ENCODE measurements around the gene C12orf76. TPM values are rescaled to one million over a fixed set of nuclear protein-coding genes. Genes with fewer than 3 reads are reported as not detected.

C12orf76 gene
- polyA plus RNA-seq, 3 donors = 9.3 to 19.4 (median 10.6) TPM

DNA sequence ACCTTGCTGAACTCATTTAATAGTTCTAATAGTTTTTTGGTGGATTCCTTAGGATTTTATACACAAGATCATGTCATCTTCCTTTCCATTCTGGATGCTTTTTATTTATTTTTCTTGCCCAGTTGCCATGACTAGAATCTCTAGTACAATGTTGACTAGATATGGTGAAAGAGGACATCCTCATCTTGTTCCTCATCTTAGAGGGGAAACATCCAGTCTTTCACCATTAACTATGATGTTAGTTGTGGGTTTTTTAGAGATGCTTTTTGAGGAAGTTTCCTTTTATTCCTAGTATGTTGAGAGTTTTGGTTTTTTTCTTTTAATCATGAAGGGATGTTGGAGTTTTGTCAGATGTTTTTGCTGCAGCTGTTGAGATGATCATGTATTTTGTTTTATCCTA is 40.4 kb downstream of the C12orf76 start:
- Histone ChIP-seq H3K27ac (ENCODE audit: low read depth in 1 of 2, low read length in 2 of 2) (peak overlapping the region; percentile 79 to 81), H3K27me3 (ENCODE audit: control insufficient read depth in 2 of 2, insufficient read depth in 2 of 2, low read length in 2 of 2) (no peaks in the 10 kb centered on the region), H3K9ac (ENCODE audit: insufficient read depth, low read length, poor library complexity, severe bottlenecking) (no peak overlapping the region), H3K36me3 (replicated peaks in 1 of 2; ENCODE audit: control insufficient read depth in 1 of 2, insufficient read depth in 2 of 2, low read length in 2 of 2) (peaks cover 13 to 42% of the 10 kb centered on the region in 2 donors), H3K9me3 (replicated peaks in 1 of 2; ENCODE audit: control insufficient read depth in 1 of 2, insufficient read depth in 1 of 2, low read length in 2 of 2) (peaks cover 24 to 25% of the 10 kb centered on the region in 2 donors), H3K4me1 (ENCODE audit: control insufficient read depth in 1 of 2, insufficient read depth in 2 of 2, low read length in 2 of 2) (peaks cover 24 to 26% of the 10 kb centered on the region in 2 donors), H3K4me2 (replicated peaks; ENCODE audit: extremely low read depth, low read length, poor library complexity, severe bottlenecking) (no peak overlapping the region), H3K4me3 (replicated peaks in 1 of 3; ENCODE audit: low read depth in 2 of 3, low read length in 3 of 3) (no peak overlapping the region), H4K20me1 (ENCODE audit: insufficient read depth, low read length) (peaks cover 41% of the 10 kb centered on the region), H2AFZ (ENCODE audit: insufficient read depth, low read depth, low read length, poor library complexity, severe bottlenecking) (no peak overlapping the region), H3K79me2 (ENCODE audit: insufficient read depth, low read length) (peaks cover 91% of the 10 kb centered on the region)
- Mint-ChIP-seq H3K36me3 (peaks cover 40 to 72% of the 10 kb centered on the region in 2 donors), H3K9me3 (peaks cover 10 to 38% (median 33%) of the 10 kb centered on the region in 7 donors), H3K4me3 (no peak overlapping the region), H3K27me3 (ENCODE audit: low read depth in 3 of 3) (peaks cover 0 to 3% (median 2%) of the 10 kb centered on the region in 3 donors), H3K4me1 (peaks cover 41% of the 10 kb centered on the region), H3K27ac (peak overlapping the region; percentile 81 to 96 (median 94))
- DNase-seq = peak; percentile 85 to 95 (median 94)
- intact Hi-C loops (cut with micrococcal nuclease) = no loop called here
- TF ChIP-seq, protein P1, sequence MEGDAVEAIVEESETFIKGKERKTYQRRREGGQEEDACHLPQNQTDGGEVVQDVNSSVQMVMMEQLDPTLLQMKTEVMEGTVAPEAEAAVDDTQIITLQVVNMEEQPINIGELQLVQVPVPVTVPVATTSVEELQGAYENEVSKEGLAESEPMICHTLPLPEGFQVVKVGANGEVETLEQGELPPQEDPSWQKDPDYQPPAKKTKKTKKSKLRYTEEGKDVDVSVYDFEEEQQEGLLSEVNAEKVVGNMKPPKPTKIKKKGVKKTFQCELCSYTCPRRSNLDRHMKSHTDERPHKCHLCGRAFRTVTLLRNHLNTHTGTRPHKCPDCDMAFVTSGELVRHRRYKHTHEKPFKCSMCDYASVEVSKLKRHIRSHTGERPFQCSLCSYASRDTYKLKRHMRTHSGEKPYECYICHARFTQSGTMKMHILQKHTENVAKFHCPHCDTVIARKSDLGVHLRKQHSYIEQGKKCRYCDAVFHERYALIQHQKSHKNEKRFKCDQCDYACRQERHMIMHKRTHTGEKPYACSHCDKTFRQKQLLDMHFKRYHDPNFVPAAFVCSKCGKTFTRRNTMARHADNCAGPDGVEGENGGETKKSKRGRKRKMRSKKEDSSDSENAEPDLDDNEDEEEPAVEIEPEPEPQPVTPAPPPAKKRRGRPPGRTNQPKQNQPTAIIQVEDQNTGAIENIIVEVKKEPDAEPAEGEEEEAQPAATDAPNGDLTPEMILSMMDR (IDR thresholded peaks at IDR 0.05) = no peak

DNA sequence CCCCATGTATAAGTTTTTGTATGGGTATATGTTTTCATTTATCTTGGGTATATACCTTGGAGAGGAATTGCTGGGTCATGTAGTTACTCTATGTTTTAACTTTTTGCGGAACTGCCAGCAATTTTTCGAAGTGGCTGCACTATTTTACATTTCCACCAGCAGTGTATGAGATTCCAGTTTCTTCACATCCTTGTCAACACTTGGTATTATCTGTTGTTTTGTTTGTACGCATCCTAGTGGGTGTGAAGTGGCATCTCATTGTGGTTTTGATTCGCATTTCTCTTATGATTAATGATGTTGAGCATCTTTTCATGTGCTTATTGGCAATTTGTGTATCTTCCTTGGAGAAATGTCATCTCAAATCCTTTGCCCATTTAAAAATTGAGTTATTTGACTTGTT is 42.2 kb downstream of the C12orf76 start:
- Histone ChIP-seq H3K79me2 (ENCODE audit: insufficient read depth, low read length) (peaks cover 91% of the 10 kb centered on the region), H3K9me3 (replicated peaks in 1 of 2; ENCODE audit: control insufficient read depth in 1 of 2, insufficient read depth in 1 of 2, low read length in 2 of 2) (peaks cover 24 to 25% of the 10 kb centered on the region in 2 donors), H3K4me3 (replicated peaks in 1 of 3; ENCODE audit: low read depth in 2 of 3, low read length in 3 of 3) (no peak overlapping the region), H3K36me3 (replicated peaks in 1 of 2; ENCODE audit: control insufficient read depth in 1 of 2, insufficient read depth in 2 of 2, low read length in 2 of 2) (peaks cover 12 to 40% of the 10 kb centered on the region in 2 donors), H3K27ac (ENCODE audit: low read depth in 1 of 2, low read length in 2 of 2) (peak overlapping the region in 1 of 2 donors; percentile 81), H3K9ac (ENCODE audit: insufficient read depth, low read length, poor library complexity, severe bottlenecking) (no peak overlapping the region), H3K4me2 (replicated peaks; ENCODE audit: extremely low read depth, low read length, poor library complexity, severe bottlenecking) (no peak overlapping the region), H3K27me3 (ENCODE audit: control insufficient read depth in 2 of 2, insufficient read depth in 2 of 2, low read length in 2 of 2) (no peaks in the 10 kb centered on the region), H2AFZ (ENCODE audit: insufficient read depth, low read depth, low read length, poor library complexity, severe bottlenecking) (no peak overlapping the region), H3K4me1 (ENCODE audit: control insufficient read depth in 1 of 2, insufficient read depth in 2 of 2, low read length in 2 of 2) (peaks cover 10 to 18% of the 10 kb centered on the region in 2 donors), H4K20me1 (ENCODE audit: insufficient read depth, low read length) (peaks cover 46% of the 10 kb centered on the region)
- peaks cover 37 to 65% of the 10 kb centered on the region in 2 donors for H3K36me3 Mint-ChIP-seq
- TF ChIP-seq, protein P1 (IDR thresholded peaks at IDR 0.05) = no peak
- peaks cover 10 to 38% (median 33%) of the 10 kb centered on the region in 7 donors for H3K9me3 Mint-ChIP-seq
- peaks cover 35% of the 10 kb centered on the region for H3K4me1 Mint-ChIP-seq
- no peak for DNase-seq
- no peak overlapping the region for H3K4me3 Mint-ChIP-seq
- intact Hi-C loops (cut with micrococcal nuclease) = no loop called here
- H3K27me3 Mint-ChIP-seq (ENCODE audit: low read depth in 3 of 3) = peaks cover 0 to 2% (median 2%) of the 10 kb centered on the region in 3 donors
- H3K27ac Mint-ChIP-seq = peak overlapping the region in 5 of 7 donors; percentile 31 to 94 (median 83)
- WGBS (ENCODE audit: insufficient coverage) = 100% methylated on average over 1 of the region's 4 CpGs

All from CD14-positive monocyte (primary cell).